Ishikawa (cell line): ENCODE measurements around the gene MARS1.

Experiments used
- CEBPB ChIP-seq: IDR thresholded peaks from 2 replicates; pipeline ENCODE4 v1.6.1; 2012
- CREB1 ChIP-seq: IDR thresholded peaks from 2 replicates; pipeline ENCODE4 v1.6.1; 2012; ENCODE audit warnings: low read depth
- EGR1 ChIP-seq: IDR thresholded peaks from 2 replicates; pipeline ENCODE4 v1.6.1; 2012
- EP300 ChIP-seq: IDR thresholded peaks from 2 replicates; pipeline ENCODE4 v1.6.1; 2012; ENCODE audit warnings: borderline replicate concordance
- MAX ChIP-seq: IDR thresholded peaks from 2 replicates; pipeline ENCODE4 v1.6.1; 2012
- RAD21 ChIP-seq: IDR thresholded peaks from 2 replicates; pipeline ENCODE4 v1.6.1; 2012; ENCODE audit warnings: low read depth
- REST ChIP-seq: IDR thresholded peaks from 2 replicates; pipeline ENCODE4 v1.6.1; 2012; ENCODE audit warnings: low read depth, mild to moderate bottlenecking
- TAF1 ChIP-seq: IDR thresholded peaks from 2 replicates; pipeline ENCODE4 v1.6.1; 2012; ENCODE audit warnings: low read depth, mild to moderate bottlenecking
- TEAD4 ChIP-seq: IDR thresholded peaks from 2 replicates; pipeline ENCODE4 v1.6.1; 2012
- YY1 ChIP-seq: IDR thresholded peaks from 2 replicates; pipeline ENCODE4 v1.6.1; 2012; ENCODE audit warnings: low read depth

- no peak for TF ChIP-seq RAD21
- no peak for TF ChIP-seq TEAD4
- no peak for TF ChIP-seq MAX
- TF ChIP-seq CEBPB, result no peak
- 0 out of 2 replicates have a peak, but pooled peaks have one; percentile 27 for TF ChIP-seq TAF1
- no peak for TF ChIP-seq REST
- TF ChIP-seq EP300, result no peak
- no peak for TF ChIP-seq YY1
- TF ChIP-seq EGR1, result no peak
- no peak for TF ChIP-seq CREB1
These were observed 25.0 kb upstream of the MARS1 start for GRCh38 chr12:57462912-57463253.
